Measurements from ENCODE around the gene HIPK2. TPM values are rescaled to one million over a fixed set of nuclear protein-coding genes. Genes with fewer than 3 reads are reported as not detected.

Gene HIPK2
- total and polyA plus RNA-seq, 7 donors: 18.1 to 166 (median 78.5) TPM

- Histone ChIP-seq H3K9me3 (no peaks in the 10 kb centered on the region), H3K36me3 (ENCODE audit: insufficient read depth in 1 of 2, low read depth in 1 of 2) (peaks cover 0 to 7% of the 10 kb centered on the region in 2 donors), H3K27me3 (ENCODE audit: insufficient read depth in 3 of 3, low read length in 2 of 3) (no peaks in the 10 kb centered on the region), H3K4me1 (peaks cover 25% of the 10 kb centered on the region), H3K27ac (no peak overlapping the region), H3K4me3 (no peak overlapping the region)
- intact Hi-C loops (cut with DNase I): no loop called here
- ATAC-seq: no peak
- WGBS, 3 donors: 82 to 89% (median 85%) methylated on average over 18 of the region's 18 CpGs
- no peak for DNase-seq
- no peak for TF ChIP-seq CTCF (IDR thresholded peaks at IDR 0.05)
Observed at GRCh38 chr7:139699640-139700504, 77.9 kb downstream of the HIPK2 start.

DNA sequence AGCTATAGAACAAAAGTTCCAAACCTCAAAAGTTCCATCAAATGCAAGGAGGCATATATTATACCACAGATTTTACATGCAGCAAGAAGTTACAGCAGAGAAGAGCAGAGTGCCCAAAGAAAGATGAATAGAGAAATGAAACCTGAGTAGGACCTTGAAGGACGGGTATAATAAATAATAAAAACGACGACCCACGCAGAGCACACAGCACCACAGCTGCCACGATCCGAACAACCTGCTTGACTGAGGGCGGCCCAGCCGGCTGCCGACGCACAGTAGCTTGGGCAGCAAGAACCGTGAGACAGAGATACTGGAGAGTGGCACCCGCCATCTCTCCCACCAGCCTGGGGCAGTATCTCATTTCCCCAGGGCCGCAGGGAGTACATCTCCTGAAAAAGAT lies 79.0 kb downstream of the HIPK2 start:
- intact Hi-C loops (cut with DNase I): no loop called here
- no peak overlapping the region for H3K4me3 ChIP-seq
- H3K9me3 ChIP-seq: no peaks in the 10 kb centered on the region
- no peak for ATAC-seq
- peaks cover 0 to 7% of the 10 kb centered on the region in 2 donors for H3K36me3 ChIP-seq (ENCODE audit: insufficient read depth in 1 of 2, low read depth in 1 of 2)
- WGBS, 3 donors: 62 to 84% (median 74%) methylated on average over 13 of the region's 13 CpGs
- no peak for TF ChIP-seq CTCF (IDR thresholded peaks at IDR 0.05)
- DNase-seq: no peak
- H3K4me1 ChIP-seq: peaks cover 29% of the 10 kb centered on the region
- no peak overlapping the region for H3K27ac ChIP-seq
- H3K27me3 ChIP-seq (ENCODE audit: insufficient read depth in 3 of 3, low read length in 2 of 3): no peaks in the 10 kb centered on the region

DNA sequence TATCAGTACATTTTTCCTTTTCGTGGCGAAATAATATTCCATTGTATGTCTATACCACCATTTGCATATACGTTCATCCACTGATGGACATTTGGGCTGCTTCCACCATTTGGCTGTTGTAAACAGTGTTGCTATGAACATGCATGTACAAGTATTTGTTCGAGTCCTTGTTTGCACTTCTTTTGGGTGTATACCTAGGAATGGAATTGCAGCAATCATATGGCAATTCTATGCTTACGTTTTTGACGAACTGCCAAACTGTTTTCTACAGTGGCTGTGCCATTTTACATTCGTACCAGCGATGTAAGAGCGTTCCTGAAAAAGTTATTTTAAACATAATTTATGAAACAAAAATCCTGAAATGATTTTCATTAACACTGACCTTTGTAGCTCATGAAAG lies 79.5 kb downstream of the HIPK2 start:
- Histone ChIP-seq H3K9me3 (no peaks in the 10 kb centered on the region), H3K27me3 (ENCODE audit: insufficient read depth in 3 of 3, low read length in 2 of 3) (no peaks in the 10 kb centered on the region), H3K36me3 (ENCODE audit: insufficient read depth in 1 of 2, low read depth in 1 of 2) (peaks cover 0 to 7% of the 10 kb centered on the region in 2 donors), H3K4me3 (no peak overlapping the region), H3K4me1 (peaks cover 32% of the 10 kb centered on the region), H3K27ac (no peak overlapping the region)
- intact Hi-C loops (cut with DNase I): no loop called here
- DNase-seq (no peak), ATAC-seq (no peak)
- WGBS, 3 donors: 94 to 98% (median 95%) methylated on average over 9 of the region's 9 CpGs
- TF ChIP-seq CTCF (IDR thresholded peaks at IDR 0.05): no peak

- Histone ChIP-seq H3K9me3 (no peaks in the 10 kb centered on the region), H3K27me3 (ENCODE audit: insufficient read depth in 3 of 3, low read length in 2 of 3) (no peaks in the 10 kb centered on the region), H3K36me3 (ENCODE audit: insufficient read depth in 1 of 2, low read depth in 1 of 2) (peaks cover 0 to 7% of the 10 kb centered on the region in 2 donors), H3K27ac (no peak overlapping the region), H3K4me1 (peaks cover 32% of the 10 kb centered on the region), H3K4me3 (no peak overlapping the region)
- no peak for TF ChIP-seq CTCF (IDR thresholded peaks at IDR 0.05)
- ATAC-seq: no peak
- 83 to 90% (median 83%) methylated on average over 10 of the region's 10 CpGs for WGBS, 3 donors
- no peak for DNase-seq
- intact Hi-C loops (cut with DNase I): no loop called here
Observed at GRCh38 chr7:139697056-139697455, 80.7 kb downstream of the HIPK2 start.

Data from psoas muscle (tissue), 8 donors.